ENCODE results near the gene NABP2. TPM values are rescaled to one million over a fixed set of nuclear protein-coding genes. Genes with fewer than 3 reads are reported as not detected.

The NABP2 gene
- polyA plus RNA-seq, 2 of the 4 experiments (the other 2 are of a cell fraction): 64.1 to 86.7 TPM

GRCh38 chr12:56256326-56256960 is 32.3 kb downstream of the NABP2 start:
- Histone ChIP-seq H3K27ac (peak overlapping the region; percentile 92 to 97; a peak in 4 of 6 replicates), H3K4me2 (peak overlapping the region; percentile 79), H3K9me3 (no peaks in the 10 kb centered on the region), H3K4me1 (peaks cover 34% of the 10 kb centered on the region), H3K4me3 (peak overlapping the region; percentile 94; the same call in 2 of the 3 replicates)
- DNase-seq (ENCODE audit: low read depth in 1 of 2, low spot score in 1 of 2) (no peak), ATAC-seq (no peak), FAIRE-seq (no peak)
- TF ChIP-seq MAFK (IDR thresholded peaks at IDR 0.05; ENCODE audit: partially characterized antibody): no peak
- TF ChIP-seq GATA3 (IDR thresholded peaks at IDR 0.05; ENCODE audit: borderline replicate concordance): no peak
- no peak for TF ChIP-seq ZNF302 (CRISPR knock-in tag; IDR thresholded peaks at IDR 0.05)
- TF ChIP-seq, protein P1, sequence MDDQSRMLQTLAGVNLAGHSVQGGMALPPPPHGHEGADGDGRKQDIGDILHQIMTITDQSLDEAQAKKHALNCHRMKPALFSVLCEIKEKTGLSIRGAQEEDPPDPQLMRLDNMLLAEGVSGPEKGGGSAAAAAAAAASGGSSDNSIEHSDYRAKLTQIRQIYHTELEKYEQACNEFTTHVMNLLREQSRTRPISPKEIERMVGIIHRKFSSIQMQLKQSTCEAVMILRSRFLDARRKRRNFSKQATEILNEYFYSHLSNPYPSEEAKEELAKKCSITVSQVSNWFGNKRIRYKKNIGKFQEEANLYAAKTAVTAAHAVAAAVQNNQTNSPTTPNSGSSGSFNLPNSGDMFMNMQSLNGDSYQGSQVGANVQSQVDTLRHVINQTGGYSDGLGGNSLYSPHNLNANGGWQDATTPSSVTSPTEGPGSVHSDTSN (IDR thresholded peaks at IDR 0.05): no peak
- no peak for TF ChIP-seq MYC (IDR thresholded peaks at IDR 0.05; ENCODE audit: borderline replicate concordance, low read length)
- no peak for TF ChIP-seq ESRRA (IDR thresholded peaks at IDR 0.05; ENCODE audit: borderline replicate concordance, low read length)
- TF ChIP-seq HOXB5 (CRISPR knock-in tag; IDR thresholded peaks at IDR 0.05): no peak
- no peak for TF ChIP-seq JUN (IDR thresholded peaks at IDR 0.05)
- TF ChIP-seq HDAC2 (IDR thresholded peaks at IDR 0.05): no peak
- no peak for TF ChIP-seq SREBF2 (IDR thresholded peaks at IDR 0.05)
- TF ChIP-seq PHF8 (IDR thresholded peaks at IDR 0.05; ENCODE audit: borderline replicate concordance, low read depth): no peak
- no peak for TF ChIP-seq FOSB (CRISPR knock-in tag; IDR thresholded peaks at IDR 0.05)
- no peak for TF ChIP-seq POLR2A (IDR thresholded peaks at IDR 0.05; ENCODE audit: low read length)
- no peak for TF ChIP-seq RNF2 (IDR thresholded peaks at IDR 0.05; ENCODE audit: borderline replicate concordance, low read depth)
- no peak for TF ChIP-seq RAD21 (conservative IDR thresholded peaks at IDR 0.05 in 1 of 2, IDR thresholded peaks at IDR 0.05 in 1 of 2)
- 34% methylated on average over 3 of the region's 4 CpGs for WGBS (ENCODE audit: missing lambda C conversion rate)
- POLR2A ChIA-PET: interaction anchor here (2.7 kb wide), 1 partner anchor 10 kb away, joined by 16 read pairs; the partner anchor contains the start of gene COQ10A
- CTCF ChIA-PET: interaction anchor here (1.0 to 14.6 kb wide), 14 partner anchors 9 to 517 kb away, joined by 3 to 146 read pairs (median 17); partner anchors contain the start of genes COQ10A, SMARCC2 and ZC3H10

- ChIA-PET POLR2A (interaction anchor here (1.5 to 2.7 kb wide), 3 partner anchors 10 to 43 kb away, joined by 3 to 21 read pairs (median 16); partner anchors contain the start of genes COQ10A, CS and RNF41), CTCF (interaction anchor here (1.0 to 14.6 kb wide), 17 partner anchors 9 to 518 kb away, joined by 3 to 146 read pairs (median 15); partner anchors contain the start of genes COQ10A, RNF41, SMARCC2 and ZC3H10)
- peak overlapping the region; percentile 92 to 97 for H3K27ac ChIP-seq
- no peak for FAIRE-seq
- peak overlapping the region; percentile 79 for H3K4me2 ChIP-seq
- no peak for DNase-seq (ENCODE audit: low read depth in 1 of 2, low spot score in 1 of 2)
- peaks cover 40% of the 10 kb centered on the region for H3K4me1 ChIP-seq
- no peak for ATAC-seq
- 48% methylated on average over 8 of the region's 8 CpGs for WGBS (ENCODE audit: missing lambda C conversion rate)
- H3K4me3 ChIP-seq: peak overlapping the region; percentile 94
- H3K9me3 ChIP-seq: no peaks in the 10 kb centered on the region
- no peak for TF ChIP-seq RCOR1 (IDR thresholded peaks at IDR 0.05; ENCODE audit: low read depth, low read length)
- TF ChIP-seq HMGXB4 (CRISPR knock-in tag; IDR thresholded peaks at IDR 0.05; ENCODE audit: borderline replicate concordance): no peak
- no peak for TF ChIP-seq MAZ (IDR thresholded peaks at IDR 0.05; ENCODE audit: borderline replicate concordance, low read depth, low read length)
- no peak for TF ChIP-seq RARB (CRISPR knock-in tag; IDR thresholded peaks at IDR 0.05)
- TF ChIP-seq TFCP2L1 (CRISPR knock-in tag; IDR thresholded peaks at IDR 0.05): no peak
- TF ChIP-seq CEBPB (IDR thresholded peaks at IDR 0.05): no peak
- TF ChIP-seq RFX5 (IDR thresholded peaks at IDR 0.05): no peak
- TF ChIP-seq NFE2L2 (conservative IDR thresholded peaks at IDR 0.05; ENCODE audit: low read length): no peak
- TF ChIP-seq RAD21 (conservative IDR thresholded peaks at IDR 0.05 in 1 of 2, IDR thresholded peaks at IDR 0.05 in 1 of 2): no peak
- no peak for TF ChIP-seq KDM5A (IDR thresholded peaks at IDR 0.05)
- TF ChIP-seq ZC3H11A (IDR thresholded peaks at IDR 0.05): no peak
- no peak for TF ChIP-seq MYC (IDR thresholded peaks at IDR 0.05; ENCODE audit: borderline replicate concordance, low read length)
- no peak for TF ChIP-seq POLR2A (IDR thresholded peaks at IDR 0.05; ENCODE audit: low read length)
- TF ChIP-seq KDM1A (IDR thresholded peaks at IDR 0.05; ENCODE audit: low read depth): no peak
- no peak for TF ChIP-seq RNF2 (IDR thresholded peaks at IDR 0.05; ENCODE audit: borderline replicate concordance, low read depth)
- TF ChIP-seq CHD4 (IDR thresholded peaks at IDR 0.05; ENCODE audit: borderline replicate concordance): no peak
- no peak for TF ChIP-seq NR3C1 (IDR thresholded peaks at IDR 0.05)
Observed at GRCh38 chr12:56257071-56257470, 32.9 kb downstream of the NABP2 start.
